8988T (cell line): ENCODE results near the gene ZNF226.
"Not testable (repeated sequence)": the region's sequence is repeated elsewhere in the genome, so short reads cannot be mapped to it uniquely, and the experiment has no call there.

Experiments used
- DNase-seq: peaks from one replicate; pipeline ENCODE4 v3.0.0; 2011

ZNF226 gene

GRCh38 chr19:44212866-44213346 is 48.0 kb downstream of the ZNF226 start:
- no peak for DNase-seq

- DNase-seq = not testable (repeated sequence)
These were observed 55.0 kb downstream of the ZNF226 start for GRCh38 chr19:44219926-44220325.

GRCh38 chr19:44220761-44221160 is 55.9 kb downstream of the ZNF226 start:
- not testable (repeated sequence) for DNase-seq

- not testable (repeated sequence) for DNase-seq
These were observed 56.4 kb downstream of the ZNF226 start for GRCh38 chr19:44221291-44221690.
